ENCODE results near the gene ARHGAP15.

- TF ChIP-seq, protein P1, sequence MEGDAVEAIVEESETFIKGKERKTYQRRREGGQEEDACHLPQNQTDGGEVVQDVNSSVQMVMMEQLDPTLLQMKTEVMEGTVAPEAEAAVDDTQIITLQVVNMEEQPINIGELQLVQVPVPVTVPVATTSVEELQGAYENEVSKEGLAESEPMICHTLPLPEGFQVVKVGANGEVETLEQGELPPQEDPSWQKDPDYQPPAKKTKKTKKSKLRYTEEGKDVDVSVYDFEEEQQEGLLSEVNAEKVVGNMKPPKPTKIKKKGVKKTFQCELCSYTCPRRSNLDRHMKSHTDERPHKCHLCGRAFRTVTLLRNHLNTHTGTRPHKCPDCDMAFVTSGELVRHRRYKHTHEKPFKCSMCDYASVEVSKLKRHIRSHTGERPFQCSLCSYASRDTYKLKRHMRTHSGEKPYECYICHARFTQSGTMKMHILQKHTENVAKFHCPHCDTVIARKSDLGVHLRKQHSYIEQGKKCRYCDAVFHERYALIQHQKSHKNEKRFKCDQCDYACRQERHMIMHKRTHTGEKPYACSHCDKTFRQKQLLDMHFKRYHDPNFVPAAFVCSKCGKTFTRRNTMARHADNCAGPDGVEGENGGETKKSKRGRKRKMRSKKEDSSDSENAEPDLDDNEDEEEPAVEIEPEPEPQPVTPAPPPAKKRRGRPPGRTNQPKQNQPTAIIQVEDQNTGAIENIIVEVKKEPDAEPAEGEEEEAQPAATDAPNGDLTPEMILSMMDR (IDR thresholded peaks at IDR 0.05): peak; percentile 47 to 83 (median 81)
- TF ChIP-seq POLR2A (IDR thresholded peaks at IDR 0.05): no peak
Measured at GRCh38 chr2:143513081-143513480, 383.9 kb downstream of the ARHGAP15 start.
